HCT116 (cell line): Measurements from ENCODE around the gene ITGAV. TPM values are rescaled to one million over a fixed set of nuclear protein-coding genes. Genes with fewer than 3 reads are reported as not detected.

ENCODE experiments used
- ATAC-seq: fragments of 200-7000 bp; cut with Tn5 transposase; 2 replicates; pipeline ENCODE4 v1.9.1; 2020; ENCODE audit warnings: mild to moderate bottlenecking, moderate library complexity
- BruUV-seq: library from RNA; stranded (reverse); fragments of 400-500 nt; replicated peaks from 2 replicates; lab custom pipeline; 2021; lab: Mats Ljungman, UMichigan
- CTCF ChIA-PET: fragments of 300-600 bp; sonication (Branson Sonifier 250); formaldehyde crosslinking; loops from one replicate; lab custom pipeline; 2021; ENCODE audit warnings: antibody characterized with exemption; lab: Charles Lee
- POLR2A ChIA-PET: fragments of 300-600, 350-600 bp; sonication (Branson Sonifier 250); formaldehyde crosslinking; loops from one replicate; lab custom pipeline; 2021; ENCODE audit warnings: antibody characterized with exemption; lab: Charles Lee
- RAD21 ChIA-PET, 2 experiments: fragments of 300-600 bp; sonication (Branson Sonifier 250); formaldehyde crosslinking; loops; one replicate each; lab custom pipeline; 2023; ENCODE audit warnings: low total read pairs in 2 of 2; ENCODE audit not compliant: uncharacterized antibody in 2 of 2, unreplicated experiment in 2 of 2, low non-redundant PET in 1 of 2; lab: Charles Lee
- DNase-seq: peaks from one replicate; pipeline ENCODE4 v3.0.0-alpha.2; 2010; ENCODE audit warnings: low read depth, low spot score
- H2AFZ ChIP-seq: fragments of 200-600 bp; shearing (Covaris generic), sonication (generic); 2 replicates; pipeline ENCODE4 v1.6.1; 2017; ENCODE audit warnings: low read depth, mixed run types, mixed read lengths, antibody characterized with exemption, low read length; ENCODE audit not compliant: poor library complexity, severe bottlenecking
- H3K27ac ChIP-seq: 2 replicates; pipeline ENCODE4 v1.5.1; 2012; ENCODE audit warnings: low read depth, low read length
- H3K27me3 ChIP-seq: fragments of 200-600 bp; sonication (generic); 2 replicates; pipeline ENCODE4 v1.6.1; 2016; ENCODE audit warnings: mixed run types, low read length, mixed read lengths; ENCODE audit not compliant: insufficient read depth
- H3K36me3 ChIP-seq, 2 experiments: fragments of 200-500 bp in 1 of 2; fragments of 200-600 bp in 1 of 2; sonication (Bioruptor generic) in 1 of 2; sonication (generic) in 1 of 2; 2 replicates each; pipeline versions ENCODE4 v1.5.1 to v1.6.1; 2014 to 2016; ENCODE audit warnings: low read length in 2 of 2, inconsistent platforms in 1 of 2, mixed read lengths in 1 of 2, mixed run types in 1 of 2; ENCODE audit not compliant: insufficient read depth in 2 of 2, control insufficient read depth in 1 of 2
- H3K4me1 ChIP-seq, 2 experiments: fragments of 200-600 bp in 1 of 2; sonication (generic) in 1 of 2; 2 replicates each; pipeline versions ENCODE4 v1.5.1 to v1.6.1; 2012 to 2017; ENCODE audit warnings: low read length in 2 of 2, inconsistent platforms in 1 of 2, mild to moderate bottlenecking in 1 of 2, mixed read lengths in 1 of 2, mixed run types in 1 of 2, moderate library complexity in 1 of 2; ENCODE audit not compliant: insufficient read depth in 2 of 2, control insufficient read depth in 1 of 2
- H3K4me2 ChIP-seq: fragments of 200-600 bp; sonication (generic); 2 replicates; pipeline ENCODE4 v1.6.1; 2017; ENCODE audit warnings: mixed run types, low read length, mixed read lengths
- H3K4me3 ChIP-seq, 2 experiments: fragments of 200-600 bp in 1 of 2; sonication (generic) in 1 of 2; replicated peaks in 1 of 2; 2 replicates each; pipeline ENCODE4 v1.5.1; 2011 to 2016; ENCODE audit warnings: low read length in 2 of 2, control low read depth in 1 of 2, low read depth in 1 of 2, mild to moderate bottlenecking in 1 of 2, mixed read lengths in 1 of 2, mixed run types in 1 of 2
- H3K79me2 ChIP-seq: fragments of 200-600 bp; sonication (generic); 2 replicates; pipeline ENCODE4 v1.6.1; 2017; ENCODE audit warnings: mild to moderate bottlenecking, mixed run types, low read length, moderate library complexity, mixed read lengths; ENCODE audit not compliant: insufficient read depth
- H3K9ac ChIP-seq: fragments of 200-600 bp; sonication (generic); 2 replicates; pipeline ENCODE4 v1.6.1; 2016; ENCODE audit warnings: low read length, mixed read lengths
- H3K9me2 ChIP-seq: fragments of 200-600 bp; sonication (generic), shearing (Covaris generic); 2 replicates; pipeline ENCODE4 v1.6.1; 2017; ENCODE audit warnings: mixed run types, mild to moderate bottlenecking, moderate library complexity; ENCODE audit not compliant: insufficient read depth
- H3K9me3 ChIP-seq, 2 experiments: fragments of 200-500 bp in 1 of 2; fragments of 200-600 bp in 1 of 2; sonication (Bioruptor generic) in 1 of 2; sonication (generic) in 1 of 2; 2 replicates each; pipeline ENCODE4 v1.6.1; 2014 to 2017; ENCODE audit warnings: low read length in 2 of 2, mixed read lengths in 2 of 2, inconsistent platforms in 1 of 2, low read depth in 1 of 2, mild to moderate bottlenecking in 1 of 2, mixed run types in 1 of 2, moderate library complexity in 1 of 2; ENCODE audit not compliant: control insufficient read depth in 1 of 2, insufficient read depth in 1 of 2
- H4K20me1 ChIP-seq: fragments of 200-600 bp; sonication (generic), shearing (Covaris generic); 2 replicates; pipeline ENCODE4 v1.6.1; 2017; ENCODE audit warnings: mixed run types, mild to moderate bottlenecking, moderate library complexity; ENCODE audit not compliant: insufficient read depth
- CBX3 ChIP-seq: IDR thresholded peaks from 2 replicates; pipeline ENCODE4 v1.6.1; 2012; ENCODE audit warnings: low read depth
- EZH2phosphoT487 ChIP-seq: fragments of 200-600 bp; IDR thresholded peaks from 2 replicates; pipeline ENCODE4 v1.6.1; 2018; ENCODE audit warnings: antibody characterized with exemption, borderline replicate concordance
- FOSL1 ChIP-seq: IDR thresholded peaks from 2 replicates; pipeline ENCODE4 v1.6.1; 2012; ENCODE audit warnings: low read depth
- JUND ChIP-seq: IDR thresholded peaks from 2 replicates; pipeline ENCODE4 v1.6.1; 2012
- POLR2A ChIP-seq: IDR thresholded peaks from 2 replicates; pipeline ENCODE4 v1.7.0; 2011; ENCODE audit warnings: borderline replicate concordance; ENCODE audit not compliant: insufficient read depth, insufficient read length; ENCODE audit errors: extremely low read depth
- POLR2AphosphoS5 ChIP-seq: IDR thresholded peaks from 2 replicates; pipeline ENCODE4 v1.6.1; 2011; ENCODE audit warnings: mild to moderate bottlenecking, low read depth, low read length, moderate library complexity
- SIN3A ChIP-seq: IDR thresholded peaks from 2 replicates; pipeline ENCODE4 v1.6.1; 2012; ENCODE audit warnings: low read depth
- SRF ChIP-seq: IDR thresholded peaks from 2 replicates; pipeline ENCODE4 v1.6.1; 2012; ENCODE audit warnings: low read depth
- TCF7L2 ChIP-seq: IDR thresholded peaks from 2 replicates; pipeline ENCODE4 v1.7.0; 2011; ENCODE audit warnings: borderline replicate concordance, inconsistent platforms; ENCODE audit not compliant: insufficient read depth, insufficient read length; ENCODE audit errors: extremely low read depth
- YY1 ChIP-seq: IDR thresholded peaks from 2 replicates; pipeline ENCODE4 v1.6.1; 2011; ENCODE audit warnings: low read length, low read depth, moderate library complexity, mild to moderate bottlenecking; ENCODE audit not compliant: insufficient replicate concordance; ENCODE audit errors: extremely low read depth
- ZFX ChIP-seq: fragments of 450-650 bp; IDR thresholded peaks from 2 replicates; pipeline ENCODE4 v1.6.1; 2017
- ZNF274 ChIP-seq: fragments of 200-500 bp; sonication (Bioruptor generic); IDR thresholded peaks from 2 replicates; pipeline ENCODE4 v1.6.1; 2014; ENCODE audit warnings: mild to moderate bottlenecking, low read depth, low read length, inconsistent platforms
- intact Hi-C: fragments of 100-400 bp; cut with micrococcal nuclease; formaldehyde crosslinking; loops from 2 replicates; pipeline ENCODE4 v1.10.0; 2022
- total RNA-seq: library from RNA; stranded (reverse); gene quantifications from one replicate; pipeline ENCODE4 v1.2.1, GENCODE V29; 2021; ENCODE audit not compliant: unreplicated experiment
- TF ChIP-seq, protein P1 (sequence below), 3 experiments: fragments of 200-600 bp in 1 of 3; sonication (generic) in 1 of 3; IDR thresholded peaks in 2 of 3; conservative IDR thresholded peaks in 1 of 3; 2 replicates each; pipeline ENCODE4 v1.5.1; 2012 to 2017; ENCODE audit warnings: low read depth in 2 of 3, low read length in 2 of 3, antibody characterized with exemption in 1 of 3, borderline replicate concordance in 1 of 3, control low read depth in 1 of 3, mild to moderate bottlenecking in 1 of 3, mixed read lengths in 1 of 3, mixed run types in 1 of 3, moderate library complexity in 1 of 3; ENCODE audit not compliant: insufficient read depth in 1 of 3
- TF ChIP-seq, protein P2 (sequence below): IDR thresholded peaks from 2 replicates; pipeline ENCODE4 v1.6.1; 2012
- TF ChIP-seq, protein P3 (sequence below): IDR thresholded peaks from 2 replicates; pipeline ENCODE4 v1.6.1; 2011; ENCODE audit warnings: mild to moderate bottlenecking, low read length, moderate library complexity; ENCODE audit not compliant: insufficient replicate concordance; ENCODE audit errors: extremely low read depth

ITGAV gene
- total RNA-seq, 1 experiment from 2014 or later, result 36.3 TPM

DNA sequence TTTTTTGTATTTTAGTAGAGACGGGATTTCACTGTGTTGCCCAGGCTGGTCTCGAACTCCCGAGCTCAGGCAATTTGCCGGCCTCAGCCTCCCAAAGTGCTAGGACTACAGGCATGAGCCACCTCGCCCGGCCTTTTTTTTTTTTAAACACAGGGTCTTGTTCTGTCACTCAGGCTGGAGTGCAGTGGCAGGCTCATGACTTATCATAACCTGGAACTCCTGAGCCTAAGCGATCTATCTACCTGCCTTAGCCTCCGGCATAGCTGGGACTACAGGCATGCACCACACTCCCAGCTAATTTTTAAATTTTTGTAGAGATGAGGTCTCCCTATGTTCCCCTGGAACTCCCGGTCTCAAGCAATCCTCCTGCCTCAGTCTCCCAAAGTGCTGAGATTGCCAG is 1.4 kb upstream of the ITGAV start:
- TF ChIP-seq JUND (no peak), CBX3 (no peak), POLR2A (no peak), ZNF274 (no peak), ZFX (no peak), TCF7L2 (no peak), SRF (no peak), SIN3A (no peak), EZH2phosphoT487 (no peak), POLR2AphosphoS5 (no peak), YY1 (no peak), FOSL1 (no peak)
- TF ChIP-seq, protein P1, sequence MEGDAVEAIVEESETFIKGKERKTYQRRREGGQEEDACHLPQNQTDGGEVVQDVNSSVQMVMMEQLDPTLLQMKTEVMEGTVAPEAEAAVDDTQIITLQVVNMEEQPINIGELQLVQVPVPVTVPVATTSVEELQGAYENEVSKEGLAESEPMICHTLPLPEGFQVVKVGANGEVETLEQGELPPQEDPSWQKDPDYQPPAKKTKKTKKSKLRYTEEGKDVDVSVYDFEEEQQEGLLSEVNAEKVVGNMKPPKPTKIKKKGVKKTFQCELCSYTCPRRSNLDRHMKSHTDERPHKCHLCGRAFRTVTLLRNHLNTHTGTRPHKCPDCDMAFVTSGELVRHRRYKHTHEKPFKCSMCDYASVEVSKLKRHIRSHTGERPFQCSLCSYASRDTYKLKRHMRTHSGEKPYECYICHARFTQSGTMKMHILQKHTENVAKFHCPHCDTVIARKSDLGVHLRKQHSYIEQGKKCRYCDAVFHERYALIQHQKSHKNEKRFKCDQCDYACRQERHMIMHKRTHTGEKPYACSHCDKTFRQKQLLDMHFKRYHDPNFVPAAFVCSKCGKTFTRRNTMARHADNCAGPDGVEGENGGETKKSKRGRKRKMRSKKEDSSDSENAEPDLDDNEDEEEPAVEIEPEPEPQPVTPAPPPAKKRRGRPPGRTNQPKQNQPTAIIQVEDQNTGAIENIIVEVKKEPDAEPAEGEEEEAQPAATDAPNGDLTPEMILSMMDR (IDR thresholded peaks at IDR 0.05 in 2 of 3, conservative IDR thresholded peaks at IDR 0.05 in 1 of 3; ENCODE audit: borderline replicate concordance in 1 of 3, insufficient read depth in 1 of 3, low read depth in 2 of 3, low read length in 2 of 3), result no peak
- TF ChIP-seq, protein P2, sequence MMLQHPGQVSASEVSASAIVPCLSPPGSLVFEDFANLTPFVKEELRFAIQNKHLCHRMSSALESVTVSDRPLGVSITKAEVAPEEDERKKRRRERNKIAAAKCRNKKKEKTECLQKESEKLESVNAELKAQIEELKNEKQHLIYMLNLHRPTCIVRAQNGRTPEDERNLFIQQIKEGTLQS, result no peak
- TF ChIP-seq, protein P3, sequence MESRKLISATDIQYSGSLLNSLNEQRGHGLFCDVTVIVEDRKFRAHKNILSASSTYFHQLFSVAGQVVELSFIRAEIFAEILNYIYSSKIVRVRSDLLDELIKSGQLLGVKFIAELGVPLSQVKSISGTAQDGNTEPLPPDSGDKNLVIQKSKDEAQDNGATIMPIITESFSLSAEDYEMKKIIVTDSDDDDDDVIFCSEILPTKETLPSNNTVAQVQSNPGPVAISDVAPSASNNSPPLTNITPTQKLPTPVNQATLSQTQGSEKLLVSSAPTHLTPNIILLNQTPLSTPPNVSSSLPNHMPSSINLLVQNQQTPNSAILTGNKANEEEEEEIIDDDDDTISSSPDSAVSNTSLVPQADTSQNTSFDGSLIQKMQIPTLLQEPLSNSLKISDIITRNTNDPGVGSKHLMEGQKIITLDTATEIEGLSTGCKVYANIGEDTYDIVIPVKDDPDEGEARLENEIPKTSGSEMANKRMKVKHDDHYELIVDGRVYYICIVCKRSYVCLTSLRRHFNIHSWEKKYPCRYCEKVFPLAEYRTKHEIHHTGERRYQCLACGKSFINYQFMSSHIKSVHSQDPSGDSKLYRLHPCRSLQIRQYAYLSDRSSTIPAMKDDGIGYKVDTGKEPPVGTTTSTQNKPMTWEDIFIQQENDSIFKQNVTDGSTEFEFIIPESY, result no peak
- no peaks in the 10 kb centered on the region for H3K27me3 ChIP-seq
- no peak overlapping the region for H3K27ac ChIP-seq
- BruUV-seq, result no TSS peak
- RAD21 ChIA-PET, result no interaction called here
- H3K9ac ChIP-seq, result no peak overlapping the region
- intact Hi-C loops, result no loop called here
- no peak overlapping the region for H3K4me2 ChIP-seq
- POLR2A ChIA-PET, result no interaction called here
- H3K9me2 ChIP-seq, result no peaks in the 10 kb centered on the region
- H3K79me2 ChIP-seq, result peaks cover 31% of the 10 kb centered on the region
- H2AFZ ChIP-seq, result no peak overlapping the region
- H4K20me1 ChIP-seq, result no peaks in the 10 kb centered on the region
- CTCF ChIA-PET, result no interaction called here
- H3K36me3 ChIP-seq, result no peaks in the 10 kb centered on the region
- peaks cover 7 to 21% of the 10 kb centered on the region in 2 experiments; a peak in 3 of 4 replicates for H3K4me1 ChIP-seq
- H3K4me3 ChIP-seq, result no peak overlapping the region
- no peak for DNase-seq
- no peaks in the 10 kb centered on the region for H3K9me3 ChIP-seq
- ATAC-seq, result no peak
